HG02938 (cell line): ENCODE measurements around the gene SRPX2.

ENCODE experiments used
- ATAC-seq: cut with Tn5 transposase; IDR thresholded peaks from one replicate; pipeline ENCODE4 v1.9.1; 2021; ENCODE audit warnings: mild to moderate bottlenecking, moderate library complexity; ENCODE audit not compliant: unreplicated experiment

SRPX2 gene

GRCh38 chrX:100649550-100650356, 5.8 kb downstream of the SRPX2 start:
- ATAC-seq: no peak

GRCh38 chrX:100650841-100651240, 6.8 kb downstream of the SRPX2 start:
- ATAC-seq: no peak

- ATAC-seq: no peak
Measured at GRCh38 chrX:100652266-100652665, 8.3 kb downstream of the SRPX2 start.

- ATAC-seq: no peak
Measured at GRCh38 chrX:100654261-100654660, 10.3 kb downstream of the SRPX2 start.

- ATAC-seq: no peak
Measured at GRCh38 chrX:100658941-100659381, 15.0 kb downstream of the SRPX2 start.

GRCh38 chrX:100659431-100660137, 15.6 kb downstream of the SRPX2 start:
- no peak for ATAC-seq

- no peak for ATAC-seq
Measured at GRCh38 chrX:100662170-100662569, 18.2 kb downstream of the SRPX2 start.

GRCh38 chrX:100662796-100663195, 18.8 kb downstream of the SRPX2 start:
- no peak for ATAC-seq

GRCh38 chrX:100663642-100664041, 19.6 kb downstream of the SRPX2 start:
- ATAC-seq: no peak

GRCh38 chrX:100672966-100673365, 29.0 kb downstream of the SRPX2 start:
- ATAC-seq: no peak

GRCh38 chrX:100673397-100673953, 29.5 kb downstream of the SRPX2 start:
- no peak for ATAC-seq

- ATAC-seq: peak; percentile 72
Measured at GRCh38 chrX:100674705-100675104, 30.7 kb downstream of the SRPX2 start.

GRCh38 chrX:100677611-100678181, 33.7 kb downstream of the SRPX2 start:
- no peak for ATAC-seq

- ATAC-seq: no peak
Measured at GRCh38 chrX:100680756-100681155, 36.8 kb downstream of the SRPX2 start.

GRCh38 chrX:100681599-100681998, 37.6 kb downstream of the SRPX2 start:
- no peak for ATAC-seq

- ATAC-seq: no peak
Measured at GRCh38 chrX:100682939-100683338, 38.9 kb downstream of the SRPX2 start.

- peak; percentile 88 for ATAC-seq
Measured at GRCh38 chrX:100685284-100685996, 41.4 kb downstream of the SRPX2 start.

- ATAC-seq: no peak
Measured at GRCh38 chrX:100685997-100686305, 42.0 kb downstream of the SRPX2 start.

GRCh38 chrX:100687128-100687527, 43.1 kb downstream of the SRPX2 start:
- peak; percentile 38 for ATAC-seq

GRCh38 chrX:100687546-100687945, 43.5 kb downstream of the SRPX2 start:
- peak; percentile 65 for ATAC-seq

- no peak for ATAC-seq
Measured at GRCh38 chrX:100695302-100695701, 51.3 kb downstream of the SRPX2 start.
